NCI-H2171 treated with DMSO at 0.1 percent for 48 hours (cell line): ENCODE data around the gene CCNF.
"Not testable (repeated sequence)": the region's sequence is repeated elsewhere in the genome, so short reads cannot be mapped to it uniquely, and the experiment has no call there.

Experiments used
- DNase-seq: peaks from one replicate; lab custom pipeline; 2025; lab: John Stamatoyannopoulos, UW

CCNF gene

DNA sequence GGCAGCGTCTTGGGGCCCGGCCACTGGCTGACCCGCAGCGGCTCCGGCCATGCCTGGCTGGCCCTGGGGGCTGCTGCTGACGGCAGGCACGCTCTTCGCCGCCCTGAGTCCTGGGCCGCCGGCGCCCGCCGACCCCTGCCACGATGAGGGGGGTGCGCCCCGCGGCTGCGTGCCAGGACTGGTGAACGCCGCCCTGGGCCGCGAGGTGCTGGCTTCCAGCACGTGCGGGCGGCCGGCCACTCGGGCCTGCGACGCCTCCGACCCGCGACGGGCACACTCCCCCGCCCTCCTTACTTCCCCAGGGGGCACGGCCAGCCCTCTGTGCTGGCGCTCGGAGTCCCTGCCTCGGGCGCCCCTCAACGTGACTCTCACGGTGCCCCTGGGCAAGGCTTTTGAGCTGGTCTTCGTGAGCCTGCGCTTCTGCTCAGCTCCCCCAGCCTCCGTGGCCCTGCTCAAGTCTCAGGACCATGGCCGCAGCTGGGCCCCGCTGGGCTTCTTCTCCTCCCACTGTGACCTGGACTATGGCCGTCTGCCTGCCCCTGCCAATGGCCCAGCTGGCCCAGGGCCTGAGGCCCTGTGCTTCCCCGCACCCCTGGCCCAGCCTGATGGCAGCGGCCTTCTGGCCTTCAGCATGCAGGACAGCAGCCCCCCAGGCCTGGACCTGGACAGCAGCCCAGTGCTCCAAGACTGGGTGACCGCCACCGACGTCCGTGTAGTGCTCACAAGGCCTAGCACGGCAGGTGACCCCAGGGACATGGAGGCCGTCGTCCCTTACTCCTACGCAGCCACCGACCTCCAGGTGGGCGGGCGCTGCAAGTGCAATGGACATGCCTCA lies 42.6 kb downstream of the CCNF start:
- DNase-seq, result peak; percentile 37

DNA sequence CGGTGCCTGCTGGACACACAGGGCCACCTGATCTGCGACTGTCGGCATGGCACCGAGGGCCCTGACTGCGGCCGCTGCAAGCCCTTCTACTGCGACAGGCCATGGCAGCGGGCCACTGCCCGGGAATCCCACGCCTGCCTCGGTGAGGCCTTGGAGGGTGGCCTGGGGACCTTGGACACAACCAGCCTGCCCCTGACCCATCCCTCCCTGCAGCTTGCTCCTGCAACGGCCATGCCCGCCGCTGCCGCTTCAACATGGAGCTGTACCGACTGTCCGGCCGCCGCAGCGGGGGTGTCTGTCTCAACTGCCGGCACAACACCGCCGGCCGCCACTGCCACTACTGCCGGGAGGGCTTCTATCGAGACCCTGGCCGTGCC lies 43.2 kb downstream of the CCNF start:
- DNase-seq, result no peak

DNA sequence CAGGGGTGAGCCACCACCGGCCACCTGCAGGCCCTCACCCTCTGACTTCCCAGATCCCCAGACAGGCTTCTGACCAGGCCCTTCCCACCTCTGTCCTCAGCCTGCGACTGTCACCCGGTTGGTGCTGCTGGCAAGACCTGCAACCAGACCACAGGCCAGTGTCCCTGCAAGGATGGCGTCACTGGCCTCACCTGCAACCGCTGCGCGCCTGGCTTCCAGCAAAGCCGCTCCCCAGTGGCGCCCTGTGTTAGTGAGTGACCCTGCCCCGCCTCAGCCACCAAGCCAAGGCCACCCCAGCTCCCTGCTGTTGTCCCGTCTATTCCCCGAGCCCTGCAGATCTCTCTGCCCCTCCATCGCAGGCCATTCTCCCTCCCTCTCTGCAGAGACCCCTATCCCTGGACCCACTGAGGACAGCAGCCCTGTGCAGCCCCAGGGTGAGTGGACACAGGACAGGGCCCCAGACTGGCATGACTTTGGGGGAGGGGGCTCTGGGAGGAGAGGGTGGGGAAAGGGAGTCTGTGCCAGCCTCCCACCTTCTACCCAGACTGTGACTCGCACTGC lies 43.7 kb downstream of the CCNF start:
- DNase-seq, result no peak

DNA sequence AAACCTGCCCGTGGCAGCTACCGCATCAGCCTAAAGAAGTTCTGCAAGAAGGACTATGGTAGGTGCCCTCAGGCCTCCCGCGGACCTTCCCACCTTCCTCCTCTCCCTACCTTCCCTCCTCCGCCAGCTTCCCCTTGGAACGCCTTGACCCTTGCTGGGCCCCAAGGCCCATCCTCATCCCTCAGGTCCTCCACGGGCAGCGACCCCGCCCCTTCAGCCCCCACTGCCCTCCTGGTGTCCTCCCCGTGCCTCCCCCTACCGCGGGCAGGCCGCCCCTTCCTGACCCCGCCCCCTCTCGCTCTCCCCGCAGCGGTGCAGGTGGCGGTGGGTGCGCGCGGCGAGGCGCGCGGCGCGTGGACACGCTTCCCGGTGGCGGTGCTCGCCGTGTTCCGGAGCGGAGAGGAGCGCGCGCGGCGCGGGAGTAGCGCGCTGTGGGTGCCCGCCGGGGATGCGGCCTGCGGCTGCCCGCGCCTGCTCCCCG lies 44.2 kb downstream of the CCNF start:
- DNase-seq, result peak; percentile 20

DNA sequence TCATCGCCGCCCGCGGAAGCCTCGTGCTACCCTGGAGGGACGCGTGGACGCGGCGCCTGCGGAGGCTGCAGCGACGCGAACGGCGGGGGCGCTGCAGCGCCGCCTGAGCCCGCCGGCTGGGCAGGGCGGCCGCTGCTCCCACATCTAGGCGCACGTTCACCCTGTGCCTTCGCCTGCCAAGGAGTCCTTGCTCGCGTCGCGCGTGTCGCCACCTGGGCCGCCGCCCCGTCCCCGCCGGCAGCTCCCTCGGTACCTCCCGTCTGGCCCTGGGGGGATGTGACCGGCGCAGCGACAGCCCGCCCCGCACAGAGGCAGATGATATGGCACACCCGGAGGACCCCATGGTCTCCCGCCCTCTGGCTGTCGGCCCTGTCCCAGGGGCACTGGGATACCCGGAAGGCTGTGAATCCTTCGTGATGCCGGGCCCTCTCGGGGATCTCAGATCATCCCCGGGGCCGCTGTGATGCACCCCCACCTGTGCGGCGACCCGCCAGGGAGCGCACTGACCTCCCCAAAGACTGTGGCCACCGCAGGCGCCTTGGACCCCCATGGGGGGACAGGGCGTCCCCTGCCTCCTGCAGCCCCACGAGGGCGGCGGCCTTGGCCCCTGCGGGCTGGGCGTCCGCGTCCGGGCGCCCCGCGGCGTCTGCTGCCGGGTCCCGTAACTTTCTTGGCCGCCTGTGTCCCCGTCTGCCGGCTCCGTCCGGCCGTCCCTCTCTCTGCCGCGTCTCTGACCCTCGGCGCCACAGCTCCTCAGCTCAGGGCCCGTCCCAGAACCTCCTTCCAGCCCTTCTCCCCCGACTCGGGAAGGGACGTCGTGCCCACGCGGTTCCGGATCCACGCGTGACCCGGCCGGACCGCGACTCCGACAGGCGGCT lies 45.0 kb downstream of the CCNF start:
- peak; percentile 69 for DNase-seq

DNA sequence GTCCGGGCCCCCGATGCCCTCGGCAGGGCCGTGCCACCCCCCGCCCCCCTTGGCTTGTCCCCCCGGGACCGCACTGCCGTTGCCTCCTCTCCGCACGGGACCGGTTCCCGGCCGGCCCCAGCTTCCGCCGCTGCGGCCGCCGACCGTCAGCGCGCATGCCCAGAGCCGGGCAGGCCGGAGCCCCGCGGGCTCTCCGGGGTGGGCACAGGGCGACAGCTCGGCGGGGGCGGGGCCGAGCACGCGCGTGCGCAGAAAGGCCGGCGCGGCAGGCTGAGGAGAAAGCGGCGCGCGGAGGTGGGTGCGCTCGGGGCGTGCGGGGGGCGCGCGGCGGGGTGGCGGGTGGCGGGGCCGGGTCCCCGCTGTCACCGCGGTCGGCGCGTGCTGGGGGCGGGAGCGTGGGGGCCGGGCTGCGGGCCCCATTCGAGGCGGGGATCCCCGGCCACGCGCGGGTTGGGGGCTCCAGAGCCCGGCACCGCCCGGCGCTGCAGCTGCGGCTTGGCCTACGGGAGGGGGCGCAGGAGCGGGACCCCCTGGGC lies 45.7 kb downstream of the CCNF start, which contains the start of gene TBC1D24:
TSS of gene TBC1D24 (plus strand) at position 251 of the 536 bp plus-strand sequence. CDS start 21,022 bp downstream, outside the sequence.
- peak; percentile 77 for DNase-seq

DNA sequence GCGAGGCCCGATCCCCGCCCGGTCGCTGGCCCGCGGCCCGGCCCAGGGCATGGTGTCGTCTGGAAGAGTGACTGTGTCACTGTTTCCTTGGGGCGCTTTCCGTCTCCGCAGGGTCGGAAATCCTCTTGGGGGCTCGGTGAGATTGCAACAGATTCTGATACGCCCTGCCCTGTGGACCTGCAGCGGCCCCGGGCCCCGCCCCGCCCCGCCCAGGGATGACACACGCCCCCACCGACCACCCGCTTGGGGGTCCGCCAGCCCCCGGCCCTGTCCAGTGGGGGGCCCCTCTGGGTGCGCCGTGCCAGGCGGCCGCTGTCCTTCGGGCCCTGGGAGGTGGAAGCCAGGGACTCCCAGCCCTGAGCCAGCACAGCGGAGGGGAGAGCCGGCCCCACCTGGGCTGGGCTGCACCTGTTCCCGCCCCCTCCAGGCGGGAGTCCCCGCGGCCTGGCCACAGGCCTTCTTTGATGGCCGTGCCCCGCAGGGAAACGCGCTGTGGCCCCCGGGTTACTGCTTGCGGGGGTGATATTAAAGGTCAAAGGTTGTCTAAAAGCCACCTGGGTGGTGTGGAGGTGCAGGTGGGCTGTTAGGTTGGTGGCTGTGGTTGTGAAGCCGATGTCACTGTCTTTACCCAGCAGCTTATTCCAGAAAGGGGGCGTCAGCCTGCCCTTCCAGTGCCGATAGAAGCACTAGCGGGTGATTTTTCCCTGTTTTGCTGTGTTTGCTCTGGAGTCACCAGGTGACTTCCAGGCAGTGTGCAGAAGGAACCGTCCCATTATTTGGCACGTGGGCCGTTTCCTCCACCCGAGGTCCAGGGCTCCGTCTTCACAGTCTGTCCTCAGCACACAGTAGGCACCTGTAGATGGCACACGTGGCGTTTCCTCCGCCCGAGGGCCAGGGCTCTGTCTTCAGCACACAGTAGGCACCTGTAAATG lies 46.4 kb downstream of the CCNF start:
- peak; percentile 29 for DNase-seq

DNA sequence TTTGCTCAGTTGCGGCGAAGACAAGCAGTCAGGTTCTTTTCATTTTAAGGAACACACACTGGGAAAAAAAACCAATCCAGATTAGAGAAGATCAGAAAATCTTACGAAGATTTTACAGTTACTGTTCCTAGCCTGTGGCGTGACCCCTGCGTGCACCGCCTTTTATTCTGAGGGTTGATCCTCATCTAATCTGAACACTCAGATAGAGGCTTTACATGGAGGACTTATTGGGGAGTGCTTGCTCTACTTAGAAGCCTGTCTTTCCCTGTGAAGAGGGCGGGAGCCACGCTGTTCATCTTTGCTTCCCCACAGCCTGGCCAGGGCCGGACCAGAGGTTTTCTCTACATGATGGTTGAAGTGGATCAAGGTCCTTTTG lies 47.1 kb downstream of the CCNF start:
- DNase-seq, result no peak

DNA sequence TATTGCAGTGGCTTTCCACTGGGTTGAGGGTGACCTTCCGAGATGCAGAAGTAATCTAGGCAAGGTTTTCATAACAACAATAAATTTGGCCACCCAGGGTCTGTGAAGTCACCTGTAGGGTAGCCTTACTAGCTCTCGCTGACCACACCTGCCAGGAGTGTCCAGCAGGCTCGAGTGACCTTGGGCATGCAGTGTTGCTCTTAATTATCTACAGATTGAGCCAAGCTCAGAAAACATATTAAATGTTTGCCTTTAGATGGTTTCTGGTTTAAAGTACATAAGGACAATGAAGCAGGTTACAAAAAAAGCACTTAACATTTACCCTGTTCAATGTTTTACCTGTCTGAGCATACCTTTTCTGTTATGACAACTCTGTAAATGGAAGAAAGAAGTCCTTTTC lies 47.5 kb downstream of the CCNF start:
- no peak for DNase-seq

DNA sequence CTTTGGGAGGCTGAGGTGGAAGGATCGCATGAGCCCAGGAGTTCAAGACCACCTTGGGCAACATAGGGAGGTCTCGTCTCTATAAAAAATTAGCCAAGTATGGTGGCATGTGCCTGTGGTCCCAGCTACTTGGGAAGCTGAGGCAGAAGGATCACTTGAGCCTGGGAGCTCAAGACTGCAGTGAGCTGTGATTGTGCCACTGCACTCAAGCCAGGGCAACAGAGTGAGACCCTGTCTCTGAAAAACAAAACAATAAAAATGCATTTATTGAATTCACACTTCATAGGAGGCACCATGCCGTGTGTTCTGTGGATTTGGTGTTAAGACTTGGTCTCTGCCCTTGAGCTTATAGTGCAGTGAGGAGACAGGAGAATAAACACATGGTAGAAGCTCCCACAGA lies 48.1 kb downstream of the CCNF start:
- DNase-seq, result no peak

DNA sequence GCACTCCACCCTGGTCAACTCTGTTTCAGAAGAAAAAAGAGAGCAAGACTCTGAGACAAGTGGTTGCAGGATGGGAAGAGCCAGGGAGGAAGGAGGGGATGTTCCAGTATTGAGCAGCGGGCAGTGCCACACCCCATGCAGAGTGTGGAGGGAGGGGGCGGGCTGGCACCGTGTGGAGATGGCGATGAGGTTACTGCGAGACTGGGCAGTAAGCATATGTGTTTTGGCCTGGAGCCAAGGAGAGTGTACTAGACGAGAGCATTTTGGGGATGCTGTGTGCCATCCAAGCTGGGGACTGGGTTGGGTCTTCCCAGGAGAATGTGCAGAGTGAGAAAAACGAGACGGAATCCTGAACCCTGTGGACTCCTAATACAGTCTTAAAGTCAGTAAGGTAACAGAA lies 49.0 kb downstream of the CCNF start:
- peak; percentile 31 for DNase-seq

DNA sequence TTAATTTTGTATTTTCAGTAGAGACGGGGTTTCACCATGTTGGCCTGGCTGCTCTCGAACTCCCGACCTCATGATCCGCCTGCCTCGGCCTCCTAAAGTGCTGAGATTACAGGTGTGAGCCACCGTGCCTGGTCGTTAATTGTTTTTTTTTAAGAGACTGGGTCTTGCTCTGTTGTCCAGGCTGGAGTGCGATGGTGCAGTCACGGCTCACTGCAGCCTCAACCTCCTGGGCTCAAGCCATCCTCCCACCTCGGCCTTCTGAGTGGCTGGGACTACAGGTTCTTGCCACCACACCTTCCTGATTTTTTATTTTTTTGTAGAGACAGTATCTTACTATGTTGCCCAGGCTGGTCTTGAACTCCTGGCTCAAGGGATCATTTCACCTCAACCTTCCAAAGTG lies 50.7 kb downstream of the CCNF start:
- DNase-seq, result not testable (repeated sequence)

DNA sequence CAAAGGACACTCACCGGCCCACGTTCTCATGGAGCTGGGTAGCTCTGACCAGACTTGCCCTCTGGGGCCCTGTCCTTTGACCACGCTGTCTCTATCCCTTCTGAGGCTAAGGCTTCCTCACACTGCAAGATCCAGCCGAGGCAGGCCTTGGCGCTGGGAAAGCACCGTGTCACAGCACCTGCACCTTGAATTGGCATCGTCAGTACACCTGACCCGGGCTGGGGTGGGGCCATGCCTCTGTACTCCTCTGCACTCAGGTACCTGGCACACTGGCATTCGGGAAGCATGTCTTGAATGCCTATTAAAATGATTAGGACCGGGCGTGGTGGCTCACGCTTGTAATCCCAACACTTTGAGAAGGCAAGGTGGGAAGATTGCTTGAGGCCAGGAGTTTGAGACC lies 51.7 kb downstream of the CCNF start:
- no peak for DNase-seq

DNA sequence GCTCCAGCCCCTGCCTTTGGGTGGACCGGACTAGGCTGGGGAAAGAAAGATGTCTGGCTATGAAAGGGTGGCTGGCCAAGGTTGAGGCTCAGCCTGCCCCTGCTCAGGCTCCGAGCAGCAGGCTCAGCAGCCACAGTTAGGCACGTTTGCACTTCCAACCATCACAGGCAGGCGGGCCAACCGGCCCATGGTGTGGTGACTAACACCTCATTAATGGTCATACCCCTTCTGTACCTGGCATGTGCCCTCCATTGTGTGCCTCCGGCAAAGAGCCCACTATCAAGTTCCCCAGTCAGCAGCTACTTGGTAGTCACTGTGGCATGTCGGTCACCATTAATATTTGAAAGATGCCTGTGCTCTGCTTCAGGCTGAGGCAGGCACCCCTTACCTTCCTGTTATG lies 52.4 kb downstream of the CCNF start:
- no peak for DNase-seq

DNA sequence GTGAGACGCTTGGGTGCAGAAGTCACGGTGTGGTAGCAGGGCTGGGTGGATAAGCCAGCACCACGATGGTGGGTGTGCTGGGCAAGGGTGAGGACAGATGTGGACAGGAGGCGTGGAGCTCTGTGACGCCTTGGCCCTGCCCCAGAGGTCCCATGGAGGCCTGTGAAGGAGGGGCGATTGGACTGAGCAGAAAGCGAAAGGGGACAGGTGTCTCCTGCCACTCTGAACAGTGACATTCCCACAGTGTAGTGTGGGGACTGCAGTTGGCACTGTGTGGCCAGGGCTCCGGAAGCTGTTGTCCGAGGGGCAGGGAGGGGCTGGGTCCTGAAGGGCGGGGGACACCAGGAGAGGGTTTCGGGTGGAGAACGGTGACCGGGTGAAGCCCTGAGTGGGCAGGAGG lies 53.0 kb downstream of the CCNF start:
- no peak for DNase-seq

DNA sequence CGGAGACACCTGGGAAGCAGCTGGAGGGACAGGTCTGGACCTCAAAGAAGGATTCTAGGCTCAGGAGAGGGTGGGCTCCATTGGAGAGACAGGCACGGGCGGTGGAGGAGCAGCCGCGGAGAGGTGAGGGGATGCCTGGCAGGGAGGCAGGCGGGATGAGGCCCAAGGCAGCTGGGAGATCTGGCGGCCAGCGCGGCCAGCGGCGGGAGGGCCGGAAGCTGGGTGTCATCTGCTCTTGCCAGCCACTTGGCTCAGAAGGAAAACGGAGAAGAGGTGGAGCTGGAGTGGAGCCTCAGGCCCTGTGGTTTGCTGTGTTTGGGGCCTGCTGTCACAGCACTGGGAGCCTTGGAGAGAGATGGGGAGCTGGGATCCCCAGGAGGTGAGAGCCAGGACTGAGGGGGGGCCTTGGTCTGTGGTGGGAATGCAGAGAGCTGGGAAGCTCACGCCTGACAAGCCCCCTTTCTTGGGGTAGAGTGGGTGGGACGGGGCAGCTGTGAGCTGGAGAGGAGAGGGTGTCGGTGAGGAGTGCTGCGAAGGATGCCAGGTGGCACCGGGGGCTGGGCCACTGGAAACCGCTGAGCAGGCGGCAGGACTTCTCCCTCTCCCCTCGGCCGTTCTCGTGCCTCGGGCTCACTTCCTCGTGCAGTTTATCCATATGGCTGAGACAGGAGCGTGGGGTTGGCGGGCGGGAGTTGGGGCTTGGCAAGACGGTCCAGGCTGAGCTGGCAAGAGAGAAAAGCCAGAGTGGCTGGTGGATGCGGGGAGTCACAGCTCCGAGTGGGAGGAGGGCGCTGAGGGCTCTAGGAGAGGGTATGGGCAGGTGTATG lies 53.7 kb downstream of the CCNF start:
- DNase-seq, result peak; percentile 78

DNA sequence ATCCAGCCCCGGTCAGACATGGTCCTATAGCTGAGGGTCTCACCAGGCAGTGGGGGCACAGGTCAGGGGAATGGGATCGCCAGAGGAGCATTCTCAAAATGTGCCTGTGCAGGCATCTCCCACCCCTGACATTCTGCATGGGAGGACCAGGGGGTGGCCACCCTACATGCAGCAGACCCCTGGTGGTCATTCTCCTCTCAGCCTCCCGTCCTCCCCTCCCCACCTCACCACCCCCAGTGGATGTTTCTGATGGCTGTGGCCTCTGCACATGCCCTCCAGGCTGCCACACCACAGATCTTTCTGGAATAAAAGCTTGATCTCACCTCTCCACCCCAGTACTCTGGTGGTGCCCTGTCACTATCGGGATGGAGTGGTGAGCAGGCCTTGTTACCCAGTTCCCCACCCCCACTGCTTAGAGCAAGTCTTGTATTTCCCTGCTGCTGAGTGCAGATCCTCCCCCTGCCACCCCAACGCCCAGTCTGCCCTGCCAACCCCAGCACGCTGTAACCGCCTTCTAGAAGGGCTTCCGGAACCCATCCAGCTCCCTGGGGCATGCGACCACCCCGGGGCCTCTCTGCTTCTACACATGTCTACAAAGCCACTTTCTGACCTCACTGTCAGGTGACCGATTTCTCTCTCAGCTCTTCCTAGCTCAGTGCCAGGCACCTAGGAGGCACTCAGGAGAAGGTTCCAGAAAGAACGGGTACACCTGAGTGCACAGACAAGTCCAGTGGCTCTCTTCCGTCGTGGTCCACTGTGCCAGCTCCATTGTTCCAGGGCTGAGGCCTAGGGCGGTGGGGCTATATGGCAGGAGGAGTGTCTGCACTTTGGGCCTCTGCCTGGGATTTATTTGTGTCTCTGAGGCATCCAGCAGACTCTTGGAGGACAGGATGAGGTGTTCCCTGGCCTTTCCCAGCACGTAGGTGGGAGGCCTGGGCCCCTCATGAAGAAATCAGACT lies 55.0 kb downstream of the CCNF start:
- no peak for DNase-seq

DNA sequence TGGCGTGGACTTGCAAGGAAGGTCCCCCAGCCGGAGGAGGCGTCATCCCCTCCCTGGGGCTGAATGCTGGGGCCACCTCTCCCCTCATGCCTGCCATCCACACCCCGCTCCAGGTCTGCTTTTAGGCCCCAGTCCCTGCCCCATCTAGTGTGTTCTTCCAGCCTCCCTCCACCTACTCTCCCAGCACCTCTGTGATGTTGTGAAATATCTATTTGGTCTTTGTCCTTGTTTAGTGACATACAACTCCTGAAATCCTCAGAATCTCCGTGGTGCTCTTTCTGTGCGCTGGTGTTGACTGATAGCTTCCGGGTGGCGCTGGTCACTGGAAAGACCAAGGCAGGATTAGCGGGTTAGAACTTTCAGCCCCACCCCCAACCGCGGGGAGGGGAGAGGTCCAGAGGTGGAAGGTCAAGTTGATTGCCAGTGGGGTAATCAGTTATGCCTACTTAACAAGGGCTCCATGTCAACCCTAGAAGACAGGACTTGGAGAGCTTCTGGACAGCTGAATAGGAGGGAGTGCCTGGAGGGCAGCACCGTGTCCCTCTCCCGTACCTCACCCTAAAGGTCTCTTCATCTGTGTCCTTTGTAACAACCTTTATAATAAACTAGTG lies 55.8 kb downstream of the CCNF start:
- no peak for DNase-seq
